ENCODE data around the gene ZNF346. TPM values are rescaled to one million over a fixed set of nuclear protein-coding genes. Genes with fewer than 3 reads are reported as not detected.

Gene ZNF346
- total and polyA plus RNA-seq, 2 experiments from 2014 or later: 13.8 to 21.4 TPM

GRCh38 chr5:177111720-177112394 is 89.4 kb downstream of the ZNF346 start:
- no peak overlapping the region for H3K4me2 ChIP-seq
- TF ChIP-seq CTCF (IDR thresholded peaks at IDR 0.05; ENCODE audit: poor library complexity): peak; percentile 96
- no peak for TF ChIP-seq EZH2phosphoT487 (IDR thresholded peaks at IDR 0.05; ENCODE audit: low read depth, severe bottlenecking, unreplicated experiment)
- no peak for TF ChIP-seq EZH2 (IDR thresholded peaks at IDR 0.05; ENCODE audit: borderline replicate concordance)
- H3K9me3 ChIP-seq (ENCODE audit: low read depth): no peaks in the 10 kb centered on the region
- H3K27ac ChIP-seq: no peak overlapping the region
- WGBS (ENCODE audit: low lambda C conversion rate, missing lambda C conversion rate): 40% methylated on average over 12 of the region's 12 CpGs
- peaks cover 11% of the 10 kb centered on the region for H3K4me1 ChIP-seq (ENCODE audit: insufficient read depth)
- no peak overlapping the region for H2AFZ ChIP-seq
- H3K4me3 ChIP-seq: no peak overlapping the region
- no peaks in the 10 kb centered on the region for H3K79me2 ChIP-seq
- no peaks in the 10 kb centered on the region for H3K9me2 ChIP-seq (replicated peaks; ENCODE audit: insufficient read depth)
- no peaks in the 10 kb centered on the region for H4K20me1 ChIP-seq (ENCODE audit: insufficient read depth, poor library complexity, severe bottlenecking)
- no peaks in the 10 kb centered on the region for H3K27me3 ChIP-seq
- DNase-seq (ENCODE audit: low spot score): peak; percentile 69
- H3K36me3 ChIP-seq (replicated peaks; ENCODE audit: insufficient read depth, low read depth): no peaks in the 10 kb centered on the region

DNA sequence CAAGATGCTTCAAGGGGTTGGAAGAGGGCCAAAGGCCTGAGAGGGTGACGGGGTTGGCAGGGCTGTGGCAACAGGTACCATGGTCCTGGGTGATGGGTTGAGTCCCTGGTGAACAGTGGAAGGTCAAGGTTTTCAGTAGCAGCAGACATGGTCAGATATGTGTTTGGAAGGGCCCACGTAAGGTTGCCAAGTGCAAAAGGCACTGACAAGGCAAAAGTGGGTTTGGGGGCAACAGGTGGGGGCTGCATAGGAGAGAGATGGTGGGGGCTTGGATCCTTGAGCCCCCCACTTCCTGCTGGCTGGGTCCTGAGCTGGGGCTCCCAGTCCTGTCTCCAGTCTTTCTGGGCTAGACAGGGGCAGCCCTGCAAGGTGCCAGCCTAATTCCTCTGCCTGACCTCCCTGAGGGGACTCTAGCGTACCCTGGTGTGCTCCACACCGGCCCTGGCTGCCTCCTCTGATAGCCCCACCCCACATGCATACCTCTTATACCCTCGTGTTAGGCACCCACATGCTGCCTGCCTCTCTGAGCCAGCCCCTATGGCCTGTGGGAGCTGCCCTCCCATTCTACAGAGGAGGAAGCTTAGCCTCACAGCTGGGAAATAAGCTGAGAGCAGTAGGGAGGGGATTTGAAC is 90.2 kb downstream of the ZNF346 start:
- Histone ChIP-seq H3K4me3 (no peak overlapping the region), H3K36me3 (replicated peaks; ENCODE audit: insufficient read depth, low read depth) (no peaks in the 10 kb centered on the region), H3K4me1 (ENCODE audit: insufficient read depth) (peaks cover 11% of the 10 kb centered on the region), H3K9me3 (ENCODE audit: low read depth) (no peaks in the 10 kb centered on the region), H3K79me2 (no peaks in the 10 kb centered on the region), H3K9me2 (replicated peaks; ENCODE audit: insufficient read depth) (no peaks in the 10 kb centered on the region), H2AFZ (no peak overlapping the region), H4K20me1 (ENCODE audit: insufficient read depth, poor library complexity, severe bottlenecking) (no peaks in the 10 kb centered on the region), H3K27me3 (no peaks in the 10 kb centered on the region), H3K27ac (no peak overlapping the region), H3K4me2 (no peak overlapping the region)
- WGBS (ENCODE audit: low lambda C conversion rate, missing lambda C conversion rate): 73% methylated on average over 5 of the region's 5 CpGs
- no peak for TF ChIP-seq EZH2 (IDR thresholded peaks at IDR 0.05; ENCODE audit: borderline replicate concordance)
- no peak for TF ChIP-seq CTCF (IDR thresholded peaks at IDR 0.05; ENCODE audit: poor library complexity)
- TF ChIP-seq EZH2phosphoT487 (IDR thresholded peaks at IDR 0.05; ENCODE audit: low read depth, severe bottlenecking, unreplicated experiment): no peak
- DNase-seq (ENCODE audit: low spot score): no peak

DNA sequence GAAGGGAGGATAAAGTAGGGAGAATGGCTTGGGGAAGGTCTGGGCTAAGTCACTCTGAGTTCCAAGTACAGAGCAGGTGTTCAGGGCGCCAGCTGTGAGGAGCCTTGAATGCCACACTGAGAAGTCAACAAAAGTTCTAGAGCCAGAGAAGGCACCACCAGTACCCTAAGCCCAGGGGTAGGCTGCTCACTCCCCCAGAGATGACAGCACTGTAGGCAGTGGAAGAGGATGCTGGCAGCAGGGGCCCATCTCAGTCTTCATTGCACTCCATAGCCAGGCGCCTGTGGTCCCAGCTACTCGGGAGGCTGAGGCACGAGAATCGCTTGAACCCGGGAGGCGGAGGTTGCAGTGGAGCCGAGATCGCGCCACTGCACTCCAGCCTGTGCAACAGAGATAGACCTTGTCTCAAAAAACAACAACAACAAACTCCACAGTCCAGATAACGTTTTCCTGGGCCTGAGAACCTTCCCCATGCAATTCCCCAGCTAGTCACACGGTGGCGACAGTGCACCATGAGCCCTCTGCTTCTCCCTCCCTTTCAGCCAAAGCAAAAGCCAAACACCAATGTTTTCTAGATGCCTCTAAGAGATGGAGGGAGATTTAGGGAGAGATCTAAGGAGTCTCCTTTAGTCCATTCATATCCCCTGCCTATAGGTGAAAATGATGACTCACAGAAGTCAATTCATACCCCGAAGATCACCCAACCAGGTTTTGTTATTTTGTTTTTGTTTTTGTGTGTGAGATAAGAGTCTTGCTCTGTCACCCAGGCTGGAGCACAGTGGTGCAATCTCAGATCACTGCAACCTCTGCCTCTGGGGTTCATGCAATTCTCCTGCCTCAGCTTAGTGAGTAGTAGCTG is 91.3 kb downstream of the ZNF346 start:
- Histone ChIP-seq H3K4me3 (no peak overlapping the region), H2AFZ (no peak overlapping the region), H3K27me3 (no peaks in the 10 kb centered on the region), H3K36me3 (replicated peaks; ENCODE audit: insufficient read depth, low read depth) (no peaks in the 10 kb centered on the region), H3K9me2 (replicated peaks; ENCODE audit: insufficient read depth) (no peaks in the 10 kb centered on the region), H3K79me2 (no peaks in the 10 kb centered on the region), H3K4me1 (ENCODE audit: insufficient read depth) (peaks cover 10% of the 10 kb centered on the region), H3K9me3 (ENCODE audit: low read depth) (no peaks in the 10 kb centered on the region), H3K27ac (no peak overlapping the region), H3K4me2 (no peak overlapping the region), H4K20me1 (ENCODE audit: insufficient read depth, poor library complexity, severe bottlenecking) (no peaks in the 10 kb centered on the region)
- TF ChIP-seq EZH2 (IDR thresholded peaks at IDR 0.05; ENCODE audit: borderline replicate concordance) (no peak), EZH2phosphoT487 (IDR thresholded peaks at IDR 0.05; ENCODE audit: low read depth, severe bottlenecking, unreplicated experiment) (no peak), CTCF (IDR thresholded peaks at IDR 0.05; ENCODE audit: poor library complexity) (peak; percentile 98)
- peak; percentile 82 for DNase-seq (ENCODE audit: low spot score)
- WGBS (ENCODE audit: low lambda C conversion rate, missing lambda C conversion rate): 14% methylated on average over 14 of the region's 14 CpGs
